ENCODE measurements around the gene CAMK2D.

GRCh38 chr4:113437129-113437528 lies 324.4 kb downstream of the CAMK2D start:
- no peak for TF ChIP-seq CTCF (IDR thresholded peaks at IDR 0.05)
- TF ChIP-seq EP300 (IDR thresholded peaks at IDR 0.05): no peak
